Brain pericyte (primary cell): ENCODE results near the gene DPY19L1.
"Not testable (repeated sequence)": the region's sequence is repeated elsewhere in the genome, so short reads cannot be mapped to it uniquely, and the experiment has no call there.

Experiments
- DNase-seq: peaks from one replicate; pipeline ENCODE4 v3.0.0-alpha.2; 2012; ENCODE audit warnings: low read depth, low spot score

DPY19L1 gene

GRCh38 chr7:34928052-34928451 is 109.2 kb downstream of the DPY19L1 start:
- DNase-seq = no peak

GRCh38 chr7:34920470-34920869 is 116.8 kb downstream of the DPY19L1 start:
- DNase-seq = not testable (repeated sequence)

DNA sequence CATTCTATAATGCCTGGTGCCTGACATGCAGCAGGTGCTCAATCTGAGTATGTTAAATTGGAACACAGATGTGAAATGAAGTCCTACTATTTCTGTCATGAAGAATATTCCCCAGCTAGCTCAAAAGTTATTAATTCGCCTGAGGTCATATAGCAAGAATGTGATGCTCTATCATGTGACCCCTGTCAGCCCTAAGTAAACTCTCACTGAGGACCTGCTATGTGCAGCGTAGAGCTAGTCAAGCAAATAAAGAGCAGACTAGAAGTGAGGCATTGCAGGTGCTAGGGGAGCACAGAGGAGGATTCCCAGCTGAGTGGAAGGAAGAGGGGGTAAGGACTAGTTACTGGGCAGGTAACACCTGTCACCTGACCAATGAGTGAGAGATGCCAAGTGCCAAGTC is 118.2 kb downstream of the DPY19L1 start:
- not testable (repeated sequence) for DNase-seq

DNA sequence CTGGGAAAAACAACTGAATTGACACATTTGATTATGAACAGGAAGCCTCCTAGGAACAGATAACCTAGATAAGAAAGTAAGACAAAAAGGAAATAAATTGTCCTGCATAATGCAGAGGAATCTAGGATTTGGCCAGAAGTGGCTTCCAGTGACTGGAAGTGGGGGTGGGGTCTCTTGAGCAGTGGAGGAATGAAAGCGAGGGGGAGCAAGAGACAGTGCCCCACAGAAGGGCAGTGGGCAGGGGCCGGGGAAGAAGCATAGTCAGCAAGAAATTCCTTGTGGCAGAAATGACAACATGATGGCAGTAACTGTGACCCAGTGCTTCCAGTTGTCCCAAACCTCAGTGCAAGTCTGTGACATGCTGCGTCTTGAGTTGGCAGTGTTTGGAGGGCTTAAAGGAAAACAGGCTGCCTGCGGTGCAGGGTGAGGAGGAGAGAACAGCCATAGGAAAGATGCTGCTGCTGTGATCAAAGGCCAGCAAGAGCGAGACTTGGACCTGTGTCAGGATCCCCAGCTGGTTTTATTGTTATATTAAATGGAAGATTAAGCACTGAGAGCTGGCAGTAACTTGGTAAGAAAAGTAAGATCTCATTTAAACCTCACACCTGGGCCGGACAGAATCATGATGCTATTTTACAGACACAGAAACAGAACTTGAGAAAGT is 119.0 kb downstream of the DPY19L1 start:
- DNase-seq = not testable (repeated sequence)

- not testable (repeated sequence) for DNase-seq
Measured at GRCh38 chr7:34917515-34917914, 119.8 kb downstream of the DPY19L1 start.

DNA sequence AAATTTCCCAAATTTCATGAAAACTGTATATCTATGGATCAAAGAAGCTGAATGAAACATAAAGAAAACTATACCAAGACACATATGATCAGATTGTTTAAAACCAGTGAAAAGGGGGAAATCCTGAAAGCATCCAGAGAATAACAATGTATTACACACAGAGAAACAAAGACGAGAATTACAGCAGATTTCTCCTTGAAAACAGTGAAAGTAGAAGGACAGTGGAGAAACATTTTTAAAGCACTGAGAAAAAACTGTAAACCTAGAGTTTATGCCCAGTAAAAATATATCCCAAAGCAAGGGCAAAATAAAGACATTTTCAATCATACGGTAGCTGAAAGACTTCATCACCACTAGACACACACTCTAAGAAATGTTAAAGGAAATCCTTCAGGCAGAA is 121.0 kb downstream of the DPY19L1 start:
- DNase-seq = no peak

GRCh38 chr7:34912236-34912635 is 125.0 kb downstream of the DPY19L1 start:
- no peak for DNase-seq

- not testable (repeated sequence) for DNase-seq
Measured at GRCh38 chr7:34906266-34906850, 130.9 kb downstream of the DPY19L1 start.

- no peak for DNase-seq
Measured at GRCh38 chr7:34904987-34905386, 132.3 kb downstream of the DPY19L1 start.

- DNase-seq = not testable (repeated sequence)
Measured at GRCh38 chr7:34903921-34904320, 133.4 kb downstream of the DPY19L1 start.

GRCh38 chr7:34902182-34902581 is 135.1 kb downstream of the DPY19L1 start:
- no peak for DNase-seq

DNA sequence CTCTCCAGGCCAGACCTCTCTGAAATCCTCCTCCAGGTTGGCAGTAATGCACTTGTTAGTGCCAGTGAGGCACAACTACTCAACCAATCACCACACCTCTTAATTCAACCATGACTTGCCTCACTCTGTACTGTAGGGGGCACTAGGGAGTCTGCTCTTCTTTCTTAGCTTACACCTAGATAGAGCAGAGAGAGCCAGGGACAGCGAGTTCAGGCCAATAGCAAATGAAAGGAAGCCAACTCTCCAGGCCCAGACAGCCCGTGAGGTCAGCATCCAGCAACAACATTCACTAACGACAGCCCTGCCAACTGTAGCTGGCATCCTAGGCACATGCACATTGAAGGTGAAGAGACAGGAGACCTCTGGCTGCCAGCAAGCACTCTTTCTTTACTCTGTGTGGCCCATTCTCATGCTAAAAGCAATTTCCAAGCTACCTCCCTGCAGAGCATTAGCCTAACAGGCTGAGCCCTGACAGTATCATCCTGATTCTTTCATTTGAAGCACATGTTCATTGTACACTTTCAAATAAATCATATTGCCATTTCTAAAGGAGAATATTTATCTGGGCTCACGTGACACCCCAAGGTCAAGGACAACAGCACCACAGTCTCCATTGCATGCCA is 136.3 kb downstream of the DPY19L1 start:
- no peak for DNase-seq

GRCh38 chr7:34895202-34895601 is 142.1 kb downstream of the DPY19L1 start:
- DNase-seq = no peak

- DNase-seq = no peak
Measured at GRCh38 chr7:34889951-34890350, 147.3 kb downstream of the DPY19L1 start.

- no peak for DNase-seq
Measured at GRCh38 chr7:34886856-34887255, 150.4 kb downstream of the DPY19L1 start.

- DNase-seq = not testable (repeated sequence)
Measured at GRCh38 chr7:34883855-34884254, 153.4 kb downstream of the DPY19L1 start.

- DNase-seq = no peak
Measured at GRCh38 chr7:34879871-34880270, 157.4 kb downstream of the DPY19L1 start.

- DNase-seq = not testable (repeated sequence)
Measured at GRCh38 chr7:34878944-34879735, 158.1 kb downstream of the DPY19L1 start.
